ENCODE data around the gene SUSD3.

DNA sequence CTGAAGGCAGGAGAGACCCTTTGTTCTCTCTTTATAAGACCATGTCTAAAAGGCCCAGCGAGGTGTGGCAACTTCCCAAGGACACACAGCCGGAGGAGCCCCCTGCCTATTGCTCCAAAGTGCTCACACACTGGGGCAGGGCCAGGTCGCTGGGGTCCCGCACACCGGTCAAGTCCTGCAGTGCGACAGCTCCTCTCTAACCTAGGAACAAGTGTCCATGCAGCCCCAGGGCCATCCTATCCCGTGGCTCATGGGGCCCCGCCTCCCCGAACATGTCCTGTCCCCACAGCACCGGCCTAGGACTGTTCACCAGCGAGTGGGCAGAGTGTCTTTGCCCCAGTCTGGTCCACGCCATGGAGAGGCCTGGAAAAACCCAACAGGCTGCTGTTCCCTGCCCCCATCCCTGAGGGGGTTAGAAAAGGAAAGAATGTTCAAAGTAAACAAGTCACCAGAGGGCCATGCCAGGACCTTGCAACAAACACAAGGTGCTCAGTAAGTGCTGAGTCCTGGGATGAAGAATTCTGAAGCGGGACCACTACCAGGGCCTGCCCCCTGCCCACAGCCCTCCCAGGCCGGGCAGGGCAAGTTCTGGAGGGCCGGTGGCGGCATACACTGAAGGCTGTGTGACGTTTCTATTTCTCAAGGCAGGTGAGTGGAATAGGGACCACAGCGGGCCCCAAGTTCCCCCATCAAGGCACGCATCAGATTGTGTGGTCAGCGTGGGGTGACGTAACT lies 74.6 kb downstream of the SUSD3 start:
- TF ChIP-seq POLR2AphosphoS5 (IDR thresholded peaks at IDR 0.05; ENCODE audit: low read depth, low read length), result no peak
- no peak for TF ChIP-seq POLR2A (IDR thresholded peaks at IDR 0.05; ENCODE audit: low read depth, low read length)
- no peak for TF ChIP-seq SPI1 (IDR thresholded peaks at IDR 0.05; ENCODE audit: low read depth, low read length)
- TF ChIP-seq TAF1 (IDR thresholded peaks at IDR 0.05; ENCODE audit: low read depth, low read length), result no peak

Measured in GM12891 (cell line).